Measurements from ENCODE around the gene CHRND.

- no peak for TF ChIP-seq CTCF (IDR thresholded peaks at IDR 0.05; ENCODE audit: low read depth, low read length)
- TF ChIP-seq EZH2phosphoT487 (IDR thresholded peaks at IDR 0.05; ENCODE audit: low read depth) = no peak
Measured at GRCh38 chr2:232551776-232552175, 25.8 kb downstream of the CHRND start.

Data from OCI-LY3 (cell line).